ENCODE results near the gene VAV3.
"Not testable (repeated sequence)": the region's sequence is repeated elsewhere in the genome, so short reads cannot be mapped to it uniquely, and the experiment has no call there.

The VAV3 gene

DNA sequence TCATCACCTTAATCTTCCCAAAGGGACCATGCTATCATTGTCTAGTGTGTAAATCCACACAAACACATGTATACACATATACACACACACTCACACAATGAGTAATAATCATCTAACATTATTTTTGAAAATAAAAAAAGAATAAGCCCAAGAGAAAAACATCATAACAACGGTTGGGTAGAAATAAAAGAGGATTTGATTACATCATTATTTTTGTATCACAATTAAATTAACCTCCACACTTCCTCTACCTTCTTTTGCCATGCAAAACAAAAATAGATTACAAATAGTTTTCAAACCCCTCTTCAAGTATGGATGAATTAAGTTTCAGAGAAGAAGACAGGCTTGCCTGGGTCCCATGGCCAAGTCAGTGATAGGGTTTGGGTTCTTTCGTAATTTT lies 238.1 kb downstream of the VAV3 start:
- no peak for DNase-seq

- no peak for DNase-seq
Measured at GRCh38 chr1:107724648-107725047, 240.3 kb downstream of the VAV3 start.

DNA sequence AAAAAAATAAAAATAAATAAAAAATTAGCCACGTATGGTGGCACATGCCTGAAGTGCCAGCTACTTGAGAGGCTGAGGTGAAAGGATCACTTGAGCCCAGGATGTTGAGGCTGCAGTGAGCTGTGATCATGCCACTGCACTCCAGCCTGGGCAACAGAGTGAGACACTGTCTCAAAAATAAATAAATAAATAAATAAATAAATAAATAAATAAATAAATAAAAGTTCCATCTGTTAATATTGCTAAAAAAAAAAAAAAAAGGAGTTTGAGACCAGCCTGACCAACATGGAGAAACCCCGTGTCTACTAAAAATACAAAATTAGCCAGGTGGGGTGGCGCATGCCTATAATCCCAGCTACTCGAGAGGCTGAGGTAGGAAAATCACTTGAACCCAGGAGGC lies 244.8 kb downstream of the VAV3 start:
- DNase-seq, result not testable (repeated sequence)

- DNase-seq, result no peak
Measured at GRCh38 chr1:107710005-107710404, 255.0 kb downstream of the VAV3 start.

DNA sequence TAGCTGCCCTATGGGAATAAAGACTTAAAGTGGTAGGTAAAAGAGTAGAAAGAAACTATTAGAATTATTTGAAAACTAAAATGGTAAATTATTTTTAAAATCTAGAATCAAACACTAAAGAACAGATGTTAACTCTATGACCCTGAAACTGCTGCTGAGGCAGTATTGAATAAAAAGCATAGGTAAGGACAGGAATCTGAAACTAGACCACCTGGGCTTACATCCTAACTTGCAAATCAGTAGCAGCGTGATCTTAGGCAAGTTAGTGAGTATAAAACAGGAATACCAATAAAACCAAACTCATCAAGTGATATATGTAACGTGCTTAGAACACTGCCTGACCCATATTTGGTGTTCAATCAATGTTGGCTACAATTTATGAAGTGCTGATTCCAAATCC lies 257.9 kb downstream of the VAV3 start:
- DNase-seq, result no peak

GRCh38 chr1:107706182-107706581 lies 258.8 kb downstream of the VAV3 start:
- no peak for DNase-seq

GRCh38 chr1:107704911-107705310 lies 260.1 kb downstream of the VAV3 start:
- DNase-seq, result no peak

- no peak for DNase-seq
Measured at GRCh38 chr1:107702946-107703571, 261.9 kb downstream of the VAV3 start.

DNA sequence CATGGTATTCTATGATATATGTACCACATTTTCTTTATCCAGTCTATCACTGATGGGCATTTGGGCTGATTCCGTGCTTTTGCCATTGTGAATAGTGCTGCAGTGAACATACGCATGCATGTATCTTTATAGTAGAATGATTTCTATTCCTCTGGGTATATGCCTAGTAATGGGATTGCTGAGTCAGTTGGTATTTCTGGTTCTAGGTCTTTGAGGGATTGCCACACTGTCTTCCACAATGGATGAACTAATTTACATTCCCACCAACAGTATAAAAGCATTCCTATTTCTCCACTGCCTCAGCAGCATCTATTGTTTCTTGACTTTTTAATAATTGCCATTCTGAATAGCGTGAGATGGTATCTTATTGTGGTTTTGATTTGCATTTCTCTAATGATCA lies 264.3 kb downstream of the VAV3 start:
- DNase-seq, result not testable (repeated sequence)

GRCh38 chr1:107698161-107698560 lies 266.8 kb downstream of the VAV3 start:
- no peak for DNase-seq

DNA sequence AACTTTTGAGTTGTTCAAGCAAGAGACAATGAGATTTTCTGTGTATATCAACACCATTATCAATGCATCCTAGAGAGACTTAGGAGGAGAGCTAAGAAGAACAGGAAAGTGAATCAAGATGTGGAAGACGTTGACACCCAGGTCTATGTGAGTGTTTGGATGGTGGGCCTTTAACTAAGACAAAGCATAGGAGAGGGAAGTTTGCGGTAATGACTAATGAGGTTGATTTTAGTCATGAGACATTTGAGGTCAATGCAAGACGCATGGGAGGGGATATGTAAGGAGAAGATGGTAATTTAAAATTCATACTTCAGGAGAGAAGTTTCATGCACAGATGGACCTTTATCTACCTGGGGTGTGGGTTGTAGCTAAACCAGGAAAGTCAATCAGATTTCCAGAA lies 269.6 kb downstream of the VAV3 start:
- no peak for DNase-seq

GRCh38 chr1:107692580-107693345 lies 272.2 kb downstream of the VAV3 start:
- DNase-seq, result no peak

DNA sequence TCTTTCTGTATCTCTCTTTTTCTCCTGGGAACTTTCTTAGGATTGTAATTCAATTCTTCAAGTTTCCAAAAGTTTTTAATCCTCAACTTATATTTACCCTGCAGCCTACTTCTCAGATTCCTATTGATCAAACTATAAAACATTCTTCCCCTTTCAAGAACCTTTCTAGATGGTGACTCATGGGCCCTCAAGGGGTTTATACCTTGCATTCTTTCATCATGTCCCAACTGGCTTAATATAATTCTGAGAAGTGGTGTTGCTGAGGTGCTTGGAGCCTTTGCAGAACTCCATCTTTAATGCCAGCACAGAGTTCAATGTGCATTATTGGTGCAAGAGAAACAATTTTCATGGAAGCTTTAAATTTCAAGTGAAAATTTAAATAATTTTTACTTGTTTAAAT lies 273.4 kb downstream of the VAV3 start:
- DNase-seq, result no peak

DNA sequence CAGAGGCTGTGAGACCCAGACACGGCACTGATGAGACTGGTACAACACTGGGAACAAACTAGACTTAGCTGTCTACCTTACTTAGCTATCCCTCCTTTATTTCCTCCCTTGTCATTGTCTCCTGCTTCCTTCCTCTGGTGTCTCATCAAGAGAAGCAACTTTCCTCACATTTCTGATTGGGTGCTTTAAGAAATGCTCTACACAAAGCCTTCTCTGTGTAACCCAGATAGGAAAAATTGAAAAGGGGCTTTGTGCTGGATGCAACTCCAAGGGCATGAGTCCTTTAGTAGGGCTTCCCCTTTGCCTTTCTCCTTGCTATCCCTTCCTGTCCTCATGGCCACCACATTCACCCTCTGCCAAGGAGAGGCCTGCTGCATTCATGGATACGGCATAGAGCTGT lies 274.5 kb downstream of the VAV3 start:
- no peak for DNase-seq

GRCh38 chr1:107689733-107690132 lies 275.2 kb downstream of the VAV3 start:
- DNase-seq, result no peak

- no peak for DNase-seq
Measured at GRCh38 chr1:107689159-107689558, 275.8 kb downstream of the VAV3 start.

DNA sequence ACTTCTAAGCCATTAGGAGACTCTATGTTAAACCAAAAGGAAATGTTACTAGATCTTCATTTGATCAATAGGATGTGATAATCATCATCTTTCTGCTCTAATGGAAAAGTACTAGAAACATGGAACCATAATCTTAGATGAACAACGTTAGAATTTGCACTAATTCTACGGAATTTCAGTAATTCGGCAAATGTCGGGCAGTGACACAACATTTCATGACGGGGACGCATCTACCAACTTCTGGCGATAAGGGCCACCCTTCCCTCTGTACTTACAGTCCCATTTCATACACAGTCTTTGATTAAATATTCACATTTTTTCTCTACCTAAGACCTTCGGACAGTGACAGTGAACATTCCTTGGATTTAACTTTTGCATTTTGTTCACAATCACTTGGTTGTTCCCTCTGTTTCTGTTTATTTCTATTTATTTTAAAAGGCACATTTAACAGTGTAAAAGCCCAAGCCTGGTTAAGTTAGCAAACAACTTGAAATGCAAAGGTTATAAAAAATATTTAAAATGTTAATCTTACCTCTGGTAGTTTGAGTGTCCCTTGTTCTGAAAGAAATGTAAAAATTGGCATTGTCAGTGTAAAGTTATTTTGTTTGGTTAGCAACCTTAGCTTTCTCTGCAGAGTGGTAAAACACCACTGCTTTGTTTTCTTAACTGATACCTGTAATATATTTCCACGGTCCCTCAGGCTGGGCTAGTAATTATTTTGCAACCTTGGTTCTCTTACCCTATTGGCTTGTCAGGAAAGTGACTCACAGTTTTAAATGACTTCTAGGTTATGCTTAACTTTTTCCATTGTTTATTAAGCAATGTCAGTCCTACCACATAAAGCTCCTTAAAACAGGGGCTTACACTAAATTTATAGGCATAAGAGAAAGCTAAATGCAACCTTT lies 276.9 kb downstream of the VAV3 start:
- no peak for DNase-seq

DNA sequence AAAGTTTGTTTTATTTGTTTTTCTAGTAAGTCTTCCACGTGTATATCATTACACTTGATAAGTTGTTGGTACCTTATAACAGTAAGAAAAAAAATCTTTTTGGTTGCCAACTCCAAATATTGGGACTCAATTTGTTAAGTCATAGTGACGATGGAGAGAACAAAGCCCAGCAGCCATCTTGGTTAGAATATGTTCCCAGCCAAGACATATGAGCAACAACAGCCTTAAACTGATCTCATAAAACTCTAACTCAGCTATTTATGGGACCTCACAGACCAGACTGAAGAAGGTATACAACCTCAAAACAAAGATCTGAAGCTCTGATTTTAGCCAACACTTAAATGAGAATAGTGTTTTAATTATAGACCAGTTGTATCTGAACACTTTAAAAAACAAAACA lies 281.3 kb downstream of the VAV3 start:
- DNase-seq, result no peak

DNA sequence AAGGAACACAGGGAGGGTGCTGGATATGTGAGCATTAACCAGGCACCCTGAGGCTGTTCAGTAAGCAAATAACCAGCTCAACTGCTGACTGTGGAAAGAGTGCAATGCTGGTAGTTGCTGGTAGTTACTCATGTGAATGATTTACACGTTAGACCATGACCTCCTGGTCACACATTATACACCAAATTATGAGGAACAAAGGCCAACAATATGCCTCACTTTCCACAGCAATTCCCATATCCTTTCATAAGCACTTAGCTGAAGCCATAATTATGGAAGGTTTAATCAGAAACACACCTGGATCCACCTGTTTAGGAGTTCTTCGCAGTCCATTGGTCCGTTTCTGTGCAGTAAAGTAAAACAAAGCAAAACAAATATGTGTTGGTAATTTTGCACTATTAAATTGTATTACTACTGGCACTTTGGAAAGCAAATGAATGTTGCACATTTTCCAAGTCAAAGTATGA lies 281.8 kb downstream of the VAV3 start:
- no peak for DNase-seq

DNA sequence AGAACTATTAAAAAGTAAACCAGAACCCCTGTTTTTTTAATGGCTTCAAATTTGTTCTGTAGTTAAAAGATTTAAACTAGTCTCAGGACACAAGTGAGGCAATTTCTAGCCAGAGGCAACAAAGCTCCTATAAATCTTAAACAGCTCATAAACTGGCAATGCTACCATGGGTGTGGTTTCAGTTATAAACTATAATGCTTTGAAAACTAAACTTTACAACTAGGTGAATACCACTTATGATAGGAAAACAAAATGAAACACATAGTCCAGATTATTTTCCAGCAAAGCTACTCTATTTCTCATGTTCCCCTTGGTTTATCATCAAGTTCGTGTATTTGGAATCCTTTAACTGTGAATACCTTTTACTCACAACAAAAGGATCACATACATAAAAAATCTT lies 282.5 kb downstream of the VAV3 start:
- DNase-seq, result no peak

DNA sequence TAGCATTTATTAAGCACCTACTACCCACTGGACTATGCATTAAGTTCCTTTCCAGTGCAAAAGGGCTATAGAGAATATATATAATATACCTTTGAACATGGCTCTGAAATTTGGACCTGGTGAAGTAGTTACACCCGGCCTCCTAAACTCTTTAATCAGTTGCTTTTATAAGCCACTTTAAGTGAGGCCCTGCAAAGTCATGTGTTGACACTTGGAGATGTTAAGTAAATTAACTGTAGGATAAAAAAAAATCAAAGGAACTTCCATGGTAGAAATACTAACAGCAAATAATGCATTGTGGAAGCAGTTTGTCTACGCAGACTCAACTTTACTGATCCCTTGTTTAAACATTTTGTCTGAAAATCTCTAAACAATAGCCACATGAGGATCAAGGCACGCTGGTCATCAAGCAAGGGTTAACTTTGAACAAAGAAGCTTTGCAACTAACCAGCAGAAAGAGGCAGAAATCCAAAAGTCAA lies 283.9 kb downstream of the VAV3 start:
- DNase-seq, result no peak

GRCh38 chr1:107680579-107680985 lies 284.4 kb downstream of the VAV3 start:
- DNase-seq, result no peak

GRCh38 chr1:107679411-107679953 lies 285.5 kb downstream of the VAV3 start:
- DNase-seq, result no peak
